ENCODE results near the gene SDK2.

- TF ChIP-seq, protein P1, sequence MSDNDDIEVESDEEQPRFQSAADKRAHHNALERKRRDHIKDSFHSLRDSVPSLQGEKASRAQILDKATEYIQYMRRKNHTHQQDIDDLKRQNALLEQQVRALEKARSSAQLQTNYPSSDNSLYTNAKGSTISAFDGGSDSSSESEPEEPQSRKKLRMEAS (IDR thresholded peaks at IDR 0.05; ENCODE audit: low read depth): no peak
- TF ChIP-seq CHD2 (IDR thresholded peaks at IDR 0.05; ENCODE audit: low read length, partially characterized antibody): no peak
- no peak for TF ChIP-seq GABPA (IDR thresholded peaks at IDR 0.05; ENCODE audit: low read depth)
- TF ChIP-seq EZH2phosphoT487 (IDR thresholded peaks at IDR 0.05; ENCODE audit: borderline replicate concordance, low read depth): no peak
- no peak for TF ChIP-seq FOXM1 (IDR thresholded peaks at IDR 0.05; ENCODE audit: low read depth)
- no peak for TF ChIP-seq NFIC (IDR thresholded peaks at IDR 0.05; ENCODE audit: borderline replicate concordance)
These were observed 294.6 kb downstream of the SDK2 start for GRCh38 chr17:73349647-73350046.
